Hematopoietic multipotent progenitor cell treated with erythropoietin and hydrocortisone succinate and interleukin-3 and kit ligand, for 8 days (in vitro differentiated cells): Measurements from ENCODE around the gene PSMC3.
A peak's percentile ranks its signal among the peaks of the same experiment; 100 is the strongest.

Source experiments
- DNase-seq: peaks from one replicate; pipeline ENCODE4 v3.0.0-alpha.2; 2015

PSMC3 gene

DNA sequence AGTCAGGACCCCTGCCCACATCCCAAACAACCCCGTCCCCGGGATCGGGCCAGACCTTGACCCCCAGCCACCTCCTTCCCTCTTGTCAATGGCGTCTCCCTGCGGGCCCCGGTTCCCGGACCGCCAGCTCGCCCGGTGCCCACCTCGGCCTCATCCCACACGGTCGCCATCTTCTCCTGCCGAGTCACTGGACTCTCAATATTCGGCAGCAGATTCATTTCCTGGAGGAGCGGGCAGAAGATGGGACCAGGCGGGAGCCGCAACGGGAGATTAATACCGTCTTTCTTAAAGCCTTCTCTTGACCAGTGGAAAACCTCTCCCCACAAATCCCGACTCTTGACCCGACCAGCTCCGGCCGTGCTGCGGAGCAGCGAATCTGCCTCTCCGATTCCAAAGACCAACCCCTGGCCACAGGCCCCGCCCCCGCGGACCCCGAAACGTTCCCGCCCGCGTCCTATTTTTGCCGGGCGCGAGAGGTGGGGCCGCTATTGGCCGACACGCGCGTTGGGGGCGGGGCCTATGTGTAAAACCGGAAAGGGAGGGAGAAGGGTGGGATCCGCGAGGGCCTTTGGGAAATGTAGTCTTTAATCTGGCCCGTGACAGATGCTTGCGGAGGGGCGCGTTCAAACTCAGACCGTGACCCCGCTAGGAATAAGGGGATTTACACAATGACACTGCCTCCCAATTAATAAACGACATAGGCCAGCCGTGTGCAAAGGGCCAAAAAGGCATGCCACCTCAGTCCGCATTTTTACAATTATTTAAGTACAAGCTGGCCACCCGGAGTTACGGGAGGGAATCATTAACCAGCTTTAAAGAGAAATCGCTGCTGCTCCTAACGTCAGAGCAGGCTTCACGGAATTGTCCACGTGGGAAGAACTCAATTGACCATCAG lies at the start of gene PSMC3:
TSS of gene PSMC3 (minus strand) at position 378 of the 895 bp plus-strand sequence. CDS start at position 218, 160 bp downstream.
- DNase-seq: peak; percentile 97

- no peak for DNase-seq
Measured at GRCh38 chr11:47470671-47471070, 44.4 kb upstream of the PSMC3 start.

DNA sequence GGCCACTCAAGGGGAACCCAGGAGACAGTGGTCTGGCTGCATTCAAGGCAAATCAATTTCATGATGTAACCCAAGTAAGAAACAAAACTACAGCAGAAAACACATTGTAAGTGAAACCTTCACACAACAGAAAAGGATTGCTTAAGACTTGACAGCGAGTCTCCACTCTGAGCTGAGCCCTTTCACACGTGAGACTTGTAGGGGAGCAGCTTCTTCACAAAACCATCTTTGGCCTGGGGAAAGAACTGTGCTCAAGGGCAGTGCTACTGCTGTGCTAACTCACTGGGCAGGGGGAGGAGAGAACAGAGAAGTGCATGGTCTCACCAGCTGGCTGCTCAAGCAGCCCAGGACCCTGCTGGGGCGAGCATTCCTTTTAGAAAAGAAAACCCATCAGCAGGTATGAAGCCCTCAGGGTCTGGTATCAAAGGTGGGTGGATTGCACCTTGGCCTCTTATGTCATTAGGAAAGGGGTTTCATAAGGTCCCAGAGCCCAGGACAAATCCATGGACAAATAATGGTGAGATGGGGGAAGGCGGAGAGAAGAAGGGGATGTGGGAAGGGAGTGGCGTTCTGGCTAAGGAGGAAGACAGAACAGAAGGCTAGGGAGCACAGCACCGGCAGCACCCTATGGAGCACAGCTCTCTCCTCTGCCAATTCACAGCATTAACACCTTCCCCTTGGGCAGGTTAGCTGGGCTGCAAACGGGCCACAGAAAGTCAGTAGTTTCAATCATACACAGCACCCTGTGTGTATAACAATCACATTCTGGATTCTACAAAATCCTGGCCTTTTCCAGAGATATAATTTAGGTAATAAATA lies 43.3 kb upstream of the PSMC3 start:
- DNase-seq: no peak

DNA sequence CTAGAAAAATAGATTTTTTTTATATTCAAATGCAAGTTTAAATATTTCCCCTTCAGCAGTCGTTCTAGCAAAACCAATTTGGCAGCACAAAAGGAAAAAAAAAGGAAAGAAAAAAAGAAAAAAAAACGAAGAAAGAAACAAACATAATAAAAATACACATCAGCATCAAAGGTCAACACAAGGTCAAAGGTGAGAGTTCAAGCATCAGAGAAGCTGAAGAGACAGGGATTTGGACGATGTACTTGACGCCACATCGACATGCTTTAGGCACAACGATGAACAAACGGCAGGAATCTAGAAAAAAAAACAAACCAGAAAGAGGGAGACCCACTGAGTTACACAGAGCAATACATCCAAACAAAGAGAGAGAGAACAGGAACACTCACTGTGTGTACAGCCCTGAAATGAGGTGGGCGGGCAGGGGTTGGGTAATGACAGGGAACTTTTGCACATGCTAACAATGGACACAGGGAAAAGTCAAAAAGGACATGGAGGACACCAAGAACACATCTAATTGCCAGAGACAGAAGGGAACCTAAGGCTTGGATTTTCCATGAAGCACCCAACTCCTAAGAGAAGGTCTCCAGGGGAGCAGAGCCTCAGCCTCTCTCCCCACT lies 42.5 kb upstream of the PSMC3 start:
- no peak for DNase-seq

GRCh38 chr11:47467357-47467756 lies 41.1 kb upstream of the PSMC3 start:
- DNase-seq: no peak

DNA sequence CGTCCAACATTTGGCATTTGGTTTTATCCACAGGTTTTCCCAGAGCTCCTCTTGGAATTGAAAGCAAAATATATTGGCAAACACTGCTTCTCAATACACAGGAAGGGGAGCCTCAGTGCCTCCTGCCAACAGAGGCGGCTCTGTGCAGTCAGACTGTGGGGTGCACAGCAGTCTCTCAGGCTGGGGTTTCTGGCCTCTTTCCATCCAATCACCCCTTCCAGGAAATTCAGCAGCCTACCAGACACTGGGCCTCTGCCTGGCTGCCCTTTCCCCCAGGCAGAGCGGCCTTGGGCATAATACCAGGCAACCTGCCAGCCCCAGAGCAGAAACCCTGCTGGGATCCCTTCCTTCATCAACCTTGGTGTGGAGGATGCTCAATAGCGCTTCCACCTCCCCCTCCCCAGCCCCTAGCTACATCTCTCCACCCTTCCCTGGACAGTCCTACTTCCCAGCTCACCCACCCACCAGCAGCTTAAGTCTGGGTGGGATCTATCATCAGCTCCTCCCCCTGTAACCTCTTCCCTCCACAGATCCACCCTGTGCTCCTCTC lies 40.5 kb upstream of the PSMC3 start:
- no peak for DNase-seq

DNA sequence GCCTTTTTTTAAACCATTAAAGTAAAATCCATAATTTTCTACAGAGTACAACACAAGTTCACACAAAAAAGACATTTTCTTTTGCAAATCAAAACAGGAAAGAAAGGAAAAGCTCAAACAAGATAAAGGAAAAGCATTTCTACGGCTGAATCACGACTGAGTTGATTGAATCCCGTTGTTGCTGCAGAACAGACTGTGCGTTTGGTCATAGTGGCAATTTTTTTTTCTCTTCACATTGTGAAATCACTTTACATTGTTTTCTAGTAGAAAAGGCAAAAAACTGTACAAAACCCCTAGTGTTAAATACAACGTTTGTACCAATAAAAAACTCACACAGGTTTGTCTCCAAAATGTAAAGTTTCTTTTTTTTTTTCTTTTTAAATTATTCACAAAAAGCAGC lies 40.0 kb upstream of the PSMC3 start:
- DNase-seq: no peak

- no peak for DNase-seq
Measured at GRCh38 chr11:47464483-47464882, 38.2 kb upstream of the PSMC3 start.

GRCh38 chr11:47461876-47462275 lies 35.6 kb upstream of the PSMC3 start:
- no peak for DNase-seq

DNA sequence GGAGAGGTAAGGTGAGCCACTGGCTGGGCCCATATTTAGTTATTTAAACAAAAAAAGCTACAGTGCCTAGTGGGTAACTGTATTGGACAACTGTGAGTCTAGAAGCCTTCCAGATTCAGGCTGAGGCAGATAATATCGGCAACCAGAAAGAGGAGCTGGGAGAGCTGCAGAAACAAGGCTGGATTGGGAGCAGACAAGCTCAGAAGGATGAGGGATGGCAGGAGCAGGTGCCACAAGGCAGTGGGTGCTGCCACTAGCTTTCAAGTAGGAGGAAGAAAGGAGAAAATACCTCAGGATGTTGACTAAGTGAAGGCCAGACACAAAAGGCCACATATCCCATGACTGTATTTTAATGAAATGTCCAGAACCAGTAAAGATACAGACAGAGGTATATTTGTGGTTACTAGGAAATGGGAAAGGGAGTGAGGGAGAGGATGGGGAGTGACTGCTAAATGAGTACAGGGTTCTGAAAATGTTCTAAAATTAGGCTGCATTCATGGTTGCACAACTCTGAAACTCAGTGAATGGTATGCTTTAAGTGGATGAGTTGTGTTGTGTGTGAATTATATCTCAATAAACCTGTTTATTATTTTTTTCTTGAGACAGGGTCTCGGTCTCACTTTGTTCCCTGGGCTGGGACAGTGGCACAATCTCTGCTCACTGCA lies 34.5 kb upstream of the PSMC3 start:
- DNase-seq: no peak

DNA sequence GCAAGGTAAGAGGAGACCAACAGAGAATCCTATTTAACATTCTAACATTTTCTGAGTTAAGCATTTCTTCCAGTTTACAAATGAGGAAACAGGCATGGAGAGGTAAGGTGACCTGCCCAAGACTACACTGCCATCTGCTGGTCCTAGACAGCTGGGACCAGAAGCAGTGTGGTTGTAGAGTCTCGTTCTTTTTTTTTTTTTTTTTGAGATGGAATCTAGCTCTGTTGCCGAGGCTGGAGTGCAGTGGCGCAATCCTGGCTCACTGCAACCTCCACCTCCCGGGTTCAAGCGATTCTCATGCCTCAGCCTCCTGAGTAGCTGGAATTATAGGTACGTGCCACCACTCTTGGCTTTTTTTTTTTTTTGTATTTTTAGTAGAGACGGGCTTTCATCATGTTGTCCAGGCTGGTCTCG lies 28.0 kb upstream of the PSMC3 start:
- peak; percentile 87 for DNase-seq

DNA sequence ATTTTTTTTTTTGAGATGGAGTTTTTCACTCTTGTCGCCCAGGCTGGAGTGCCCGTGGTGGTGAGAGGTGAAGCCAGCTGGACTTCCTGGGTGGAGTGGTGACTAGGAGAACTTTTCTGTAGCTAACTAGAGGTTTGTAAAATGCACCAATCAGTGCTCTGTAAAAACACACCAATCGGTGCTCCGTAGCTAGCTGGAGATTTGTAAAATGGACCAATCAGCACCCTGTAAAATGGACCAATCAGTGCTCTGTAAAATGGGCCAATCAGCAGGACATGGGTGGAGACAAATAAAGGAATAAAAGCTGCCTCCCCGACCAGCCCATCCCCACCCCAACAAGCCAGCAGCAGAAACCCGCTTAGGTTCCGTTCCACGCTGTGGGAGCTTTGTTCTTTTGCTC lies 27.1 kb upstream of the PSMC3 start:
- DNase-seq: no peak

GRCh38 chr11:47451990-47452389 lies 25.8 kb upstream of the PSMC3 start:
- no peak for DNase-seq

GRCh38 chr11:47451436-47451835 lies 25.2 kb upstream of the PSMC3 start:
- no peak for DNase-seq

GRCh38 chr11:47449541-47449940 lies 23.3 kb upstream of the PSMC3 start:
- DNase-seq: no peak

- no peak for DNase-seq
Measured at GRCh38 chr11:47448566-47449427, 22.6 kb upstream of the PSMC3 start, which contains the start of gene RAPSN. TSS of gene RAPSN (minus strand) at chr11:47449136. CDS start at chr11:47448964, 172 bp downstream.

GRCh38 chr11:47447906-47448305 lies 21.7 kb upstream of the PSMC3 start:
- DNase-seq: no peak

- DNase-seq: no peak
Measured at GRCh38 chr11:47446833-47447232, 20.6 kb upstream of the PSMC3 start.

DNA sequence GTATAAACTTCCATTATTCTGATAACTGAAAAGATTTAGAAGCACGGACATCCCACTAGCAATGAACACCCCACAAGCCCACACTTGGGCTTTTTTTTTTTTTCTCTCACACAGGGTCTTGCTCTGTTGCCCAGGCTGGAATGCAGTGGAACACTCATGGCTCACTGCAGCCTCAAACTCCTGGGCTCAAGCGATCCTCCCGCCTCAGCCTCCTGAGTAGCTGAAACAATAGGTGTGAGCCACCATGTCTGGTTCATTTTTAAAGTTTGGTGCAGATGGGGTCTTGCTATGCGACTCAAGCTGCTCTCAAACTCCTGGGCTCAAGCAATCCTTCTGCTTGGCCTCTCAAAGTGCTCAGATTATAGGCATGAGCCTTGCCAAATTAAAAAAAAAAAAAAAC lies 19.6 kb upstream of the PSMC3 start:
- no peak for DNase-seq

- no peak for DNase-seq
Measured at GRCh38 chr11:47443817-47444216, 17.6 kb upstream of the PSMC3 start.

DNA sequence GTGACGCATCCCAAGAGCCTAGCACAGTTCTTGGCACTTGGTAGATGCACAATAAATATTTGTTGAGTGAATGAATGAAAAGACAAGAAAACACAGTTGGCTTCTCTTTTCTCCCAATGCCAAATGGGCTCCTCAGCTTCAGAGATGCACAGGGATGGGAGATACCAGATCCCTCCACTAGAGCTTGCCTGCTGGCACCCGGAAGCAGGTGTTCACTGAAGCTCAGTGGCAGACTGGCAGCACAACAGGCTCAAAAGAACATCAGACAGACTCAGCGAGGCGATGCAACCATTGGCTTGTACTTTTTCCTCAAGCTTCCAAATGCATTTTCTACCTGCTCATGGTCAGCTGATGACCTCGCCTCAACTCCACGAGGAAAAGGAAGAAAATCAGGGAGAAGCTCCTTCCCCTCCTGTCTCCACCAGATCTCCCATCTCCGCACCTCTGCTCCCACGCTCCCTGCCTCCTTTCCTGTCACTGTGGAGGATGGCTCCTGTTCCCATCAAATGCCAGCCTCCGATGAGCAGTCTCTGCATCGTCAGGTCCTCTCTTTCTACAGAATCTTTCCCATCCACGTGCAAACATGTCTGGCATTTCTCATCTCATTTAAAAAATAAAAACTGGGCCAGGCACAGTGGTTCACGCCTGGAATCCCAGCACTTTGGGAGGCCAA lies 16.9 kb upstream of the PSMC3 start:
- no peak for DNase-seq
